Measurements from ENCODE around the gene CISD1.

The CISD1 gene

GRCh38 chr10:58316874-58317273 lies 47.9 kb downstream of the CISD1 start:
- DNase-seq = no peak

GRCh38 chr10:58318346-58318745 lies 49.4 kb downstream of the CISD1 start:
- DNase-seq = no peak

- DNase-seq = no peak
Measured at GRCh38 chr10:58319599-58319998, 50.6 kb downstream of the CISD1 start.

DNA sequence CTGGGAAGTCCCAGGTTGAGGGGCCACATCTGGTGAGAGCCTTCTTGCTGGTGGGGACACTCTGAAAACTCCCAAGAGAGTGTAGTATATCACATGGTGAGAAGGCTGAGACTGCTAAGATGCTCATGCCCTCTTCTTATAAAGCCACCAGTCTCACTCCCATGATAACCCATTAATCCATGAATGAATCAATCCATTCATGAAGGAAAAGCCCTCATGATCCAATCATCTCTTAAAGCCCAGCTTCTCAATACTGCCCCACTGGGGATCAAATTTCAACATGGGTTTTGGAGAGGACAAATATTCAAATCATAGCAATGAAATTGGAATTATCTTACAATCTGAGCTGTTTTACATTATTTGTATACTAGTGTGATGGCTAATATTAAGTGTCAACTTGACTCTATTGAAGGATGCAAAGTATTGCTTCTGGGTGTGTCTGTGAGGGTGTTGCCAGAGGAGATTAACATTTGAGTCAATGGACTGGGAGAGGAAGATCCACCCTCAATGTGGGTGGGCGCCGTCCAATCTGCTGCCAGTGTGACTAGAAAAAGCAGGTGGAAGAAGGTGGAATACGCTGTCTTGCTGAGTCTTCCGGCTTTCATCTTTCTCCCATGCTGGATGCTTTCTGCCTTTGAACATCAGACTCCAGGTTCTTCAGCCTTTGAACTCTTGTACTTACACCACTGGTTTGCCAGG lies 51.5 kb downstream of the CISD1 start:
- DNase-seq = no peak

GRCh38 chr10:58322072-58322834 lies 53.3 kb downstream of the CISD1 start:
- peak; percentile 2 for DNase-seq

DNA sequence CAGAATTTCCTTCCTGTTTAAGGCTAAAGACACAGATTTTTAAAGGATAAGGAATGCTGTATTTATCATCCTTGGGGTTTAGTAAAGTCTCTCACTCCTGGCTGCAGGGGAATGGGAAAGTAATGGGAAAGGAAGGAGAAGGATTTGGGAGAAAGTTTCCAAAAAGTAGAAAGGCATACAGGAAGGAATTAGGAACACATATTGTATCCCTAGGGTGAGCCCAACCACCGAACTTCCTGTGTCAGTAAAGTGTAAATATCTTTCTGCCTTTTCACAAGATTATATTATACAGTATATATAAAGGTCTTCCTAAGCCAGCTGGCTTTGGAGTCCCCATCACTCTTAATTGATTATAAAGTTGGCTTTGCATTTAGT lies 53.9 kb downstream of the CISD1 start:
- DNase-seq = no peak

DNA sequence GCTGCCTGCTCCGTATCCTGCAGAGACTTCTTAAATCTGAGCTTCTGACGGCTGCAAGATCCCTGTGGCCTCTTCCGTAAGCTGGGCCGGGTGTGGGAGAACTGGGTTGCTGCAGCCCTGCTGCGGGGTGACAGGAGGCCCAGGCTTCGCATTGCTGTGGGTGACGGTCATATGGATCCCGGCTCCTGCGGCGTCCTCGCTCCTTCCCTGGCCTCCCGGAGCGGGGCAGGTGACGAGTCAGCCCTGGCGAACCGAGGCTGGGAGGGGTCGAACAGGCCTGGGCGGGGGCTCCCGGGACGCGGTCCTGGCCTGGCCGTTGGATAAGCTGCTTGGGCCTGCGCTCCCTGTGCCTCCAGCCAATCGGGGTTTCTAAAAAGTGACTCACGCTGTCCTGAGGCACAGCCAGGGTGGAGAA lies 58.0 kb downstream of the CISD1 start:
- DNase-seq = no peak

DNA sequence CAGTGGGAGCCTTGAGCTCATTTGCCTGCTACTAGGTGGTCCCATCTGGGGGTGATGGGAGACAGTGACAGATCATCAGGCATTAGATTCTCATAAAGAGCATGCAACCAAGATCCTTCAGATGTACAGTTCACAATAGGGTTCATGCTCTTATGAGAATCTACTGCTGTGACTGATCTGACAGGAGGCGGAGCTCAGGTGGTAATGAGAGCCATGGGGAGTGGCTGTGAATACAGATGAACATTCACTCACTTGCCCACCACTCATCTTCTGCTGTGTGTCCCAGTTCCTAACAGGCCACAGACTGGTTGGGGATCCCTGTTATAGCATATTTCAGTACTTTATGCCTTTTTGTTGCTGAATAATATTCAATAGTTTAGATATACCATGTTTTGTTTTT lies 59.3 kb downstream of the CISD1 start:
- DNase-seq = no peak

DNA sequence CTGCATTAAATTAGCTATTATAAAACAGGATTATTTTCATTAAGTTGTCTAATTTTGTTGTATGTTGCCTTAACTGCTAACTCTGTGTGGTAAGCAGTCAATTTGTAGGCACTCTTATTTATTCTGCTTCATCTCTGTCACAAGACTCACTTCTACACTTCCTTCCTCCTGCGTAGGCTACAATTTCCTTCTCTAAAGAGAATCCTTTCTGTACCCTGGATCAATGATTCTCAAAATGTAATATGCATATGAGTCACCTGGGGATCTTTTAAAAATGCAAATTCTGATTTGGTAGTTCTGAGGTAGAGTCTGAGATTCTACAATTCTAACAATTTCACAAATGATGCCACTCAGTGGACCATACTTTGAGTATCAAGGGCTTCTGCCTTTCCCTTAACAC lies 61.5 kb downstream of the CISD1 start:
- no peak for DNase-seq

- DNase-seq = no peak
Measured at GRCh38 chr10:58331646-58332045, 62.7 kb downstream of the CISD1 start.

DNA sequence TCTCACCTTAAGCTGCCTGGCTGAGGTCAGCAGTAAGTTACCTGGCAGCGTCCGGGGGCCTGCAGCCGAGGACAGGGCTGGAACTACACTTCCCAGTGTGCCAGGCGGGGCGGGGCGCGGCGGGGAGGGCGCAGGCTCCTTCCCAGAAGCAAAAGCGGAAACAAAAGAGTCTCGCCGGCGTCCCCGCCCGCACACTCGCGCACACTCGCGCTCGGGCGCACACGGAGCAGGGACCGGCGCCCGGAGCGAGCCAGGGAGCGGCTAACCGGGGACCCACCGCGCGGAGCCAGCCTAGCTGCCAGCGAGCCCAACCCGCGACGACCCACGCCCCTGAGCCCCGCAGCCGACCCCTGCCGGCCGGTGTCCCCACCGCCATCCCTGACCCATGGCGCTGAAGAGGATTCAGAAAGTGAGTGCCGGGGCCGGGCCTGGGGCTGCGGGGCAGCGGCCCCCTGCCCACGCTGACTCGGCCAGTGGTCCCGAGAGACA lies 65.9 kb downstream of the CISD1 start, which contains the start of gene UBE2D1:
TSS of gene UBE2D1 (plus strand) at position 190 of the 489 bp plus-strand sequence. CDS start at position 386, 196 bp downstream.
- peak; percentile 20 for DNase-seq

- no peak for DNase-seq
Measured at GRCh38 chr10:58335306-58336005, 66.5 kb downstream of the CISD1 start.

DNA sequence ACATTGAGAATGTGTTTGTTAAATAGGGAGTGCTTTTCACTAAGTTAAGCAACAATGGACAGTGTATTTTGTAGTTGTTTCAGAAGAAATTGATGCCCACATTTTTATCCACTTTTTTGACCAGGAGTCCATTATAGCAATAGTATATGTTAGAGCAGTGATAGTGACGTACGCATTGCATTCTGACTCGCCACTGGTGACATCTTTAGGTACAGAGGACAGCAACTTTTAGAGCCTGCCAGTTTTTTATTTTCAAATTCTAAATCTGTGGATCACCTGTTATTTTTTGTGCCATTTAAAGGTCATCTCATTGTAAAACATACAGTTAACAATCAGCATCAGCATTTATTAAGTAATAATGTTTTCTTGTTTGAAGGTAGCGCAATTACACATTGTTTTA lies 67.3 kb downstream of the CISD1 start:
- DNase-seq = no peak

All from NCI-H1694 treated with DMSO at 0.1 percent for 48 hours (cell line).